SK-N-SH (cell line): ENCODE results near the gene COL4A5. TPM values are rescaled to one million over a fixed set of nuclear protein-coding genes. Genes with fewer than 3 reads are reported as not detected.

ENCODE experiments used
- CTCF ChIA-PET: fragments of 300-600, 350-600 bp; formaldehyde crosslinking; extraction: SDS; loops from one replicate; lab custom pipeline; 2021; lab: Yijun Ruan, JAX
- POLR2A ChIA-PET: fragments of 350-600 bp; sonication (Branson Sonifier 250); formaldehyde crosslinking; extraction: SDS; loops from one replicate; lab custom pipeline; 2020; ENCODE audit warnings: antibody characterized with exemption, inconsistent platforms; lab: Yijun Ruan, JAX
- DNase-seq: peaks from one replicate; pipeline ENCODE4 v3.0.0; 2012
- H2AFZ ChIP-seq: fragments of 200-600 bp; sonication (generic); 2 replicates; pipeline ENCODE4 v1.8.1; 2016; ENCODE audit warnings: antibody characterized with exemption, mild to moderate bottlenecking, low read depth
- H3F3A ChIP-seq: fragments of 200-600 bp; sonication (generic); replicated peaks from 2 replicates; pipeline ENCODE3; 2016; ENCODE audit warnings: antibody characterized with exemption, mild to moderate bottlenecking; ENCODE audit not compliant: insufficient read depth
- H3K27ac ChIP-seq, 2 experiments: fragments of 200-500 bp in 1 of 2; fragments of 200-600 bp in 1 of 2; sonication (Bioruptor generic) in 1 of 2; sonication (generic), shearing (Covaris generic) in 1 of 2; 2 replicates each; pipeline versions ENCODE4 v1.5.1 to v1.6.1; 2014 to 2016; ENCODE audit warnings: low read depth in 2 of 2, inconsistent platforms in 1 of 2, low read length in 1 of 2, mild to moderate bottlenecking in 1 of 2, mixed read lengths in 1 of 2
- H3K27me3 ChIP-seq: fragments of 200-600 bp; sonication (generic), shearing (Covaris generic); 2 replicates; pipeline ENCODE4 v1.6.1; 2016; ENCODE audit warnings: mixed run types; ENCODE audit not compliant: insufficient read depth
- H3K36me3 ChIP-seq, 2 experiments: fragments of 200-500 bp in 1 of 2; fragments of 200-600 bp in 1 of 2; sonication (Bioruptor generic) in 1 of 2; sonication (generic) in 1 of 2; replicated peaks in 1 of 2; 2 replicates each; pipeline versions ENCODE3 to v1.5.1; 2014 to 2016; ENCODE audit warnings: low read length in 1 of 2, mild to moderate bottlenecking in 1 of 2; ENCODE audit not compliant: insufficient read depth in 2 of 2, control insufficient read depth in 1 of 2
- H3K4me1 ChIP-seq, 2 experiments: fragments of 200-500 bp in 1 of 2; fragments of 200-600 bp in 1 of 2; sonication (Bioruptor generic) in 1 of 2; sonication (generic), shearing (Covaris generic) in 1 of 2; 2 replicates each; pipeline versions ENCODE4 v1.5.1 to v1.6.1; 2014 to 2016; ENCODE audit warnings: low read depth in 1 of 2, low read length in 1 of 2, mixed run types in 1 of 2; ENCODE audit not compliant: insufficient read depth in 2 of 2, control insufficient read depth in 1 of 2
- H3K4me2 ChIP-seq: fragments of 200-600 bp; sonication (generic), shearing (Covaris generic); 2 replicates; pipeline ENCODE4 v1.6.1; 2017; ENCODE audit warnings: mixed run types
- H3K4me3 ChIP-seq, 2 experiments: fragments of 200-500 bp in 1 of 2; fragments of 200-600 bp in 1 of 2; sonication (Bioruptor generic) in 1 of 2; sonication (generic), shearing (Covaris generic) in 1 of 2; 2 replicates each; pipeline versions ENCODE4 v1.5.1 to v1.8.1; 2014 to 2016; ENCODE audit warnings: low read depth in 2 of 2, inconsistent platforms in 1 of 2, low read length in 1 of 2, mild to moderate bottlenecking in 1 of 2, mixed read lengths in 1 of 2, moderate library complexity in 1 of 2
- H3K79me2 ChIP-seq: fragments of 200-600 bp; sonication (generic); 2 replicates; pipeline ENCODE4 v1.8.1; 2017; ENCODE audit warnings: mild to moderate bottlenecking; ENCODE audit not compliant: insufficient read depth
- H3K9ac ChIP-seq: fragments of 200-600 bp; sonication (generic); 2 replicates; pipeline ENCODE4 v1.6.1; 2017; ENCODE audit warnings: mixed run types
- H3K9me2 ChIP-seq: fragments of 200-600 bp; sonication (generic); 2 replicates; pipeline ENCODE4 v1.6.1; 2017; ENCODE audit warnings: mixed run types
- H3K9me3 ChIP-seq: fragments of 200-600 bp; sonication (generic); 2 replicates; pipeline ENCODE4 v1.6.1; 2017; ENCODE audit warnings: mixed run types, mild to moderate bottlenecking, moderate library complexity
- H4K20me1 ChIP-seq: fragments of 200-600 bp; sonication (generic); 2 replicates; pipeline ENCODE4 v1.6.1; 2017; ENCODE audit warnings: mild to moderate bottlenecking, mixed run types; ENCODE audit not compliant: insufficient read depth
- CHD2 ChIP-seq: fragments of 150-350 bp; IDR thresholded peaks from 2 replicates; pipeline ENCODE4 v1.6.1; 2018; ENCODE audit warnings: low read length; ENCODE audit not compliant: partially characterized antibody
- EP300 ChIP-seq, 2 experiments: IDR thresholded peaks; 2 replicates each; pipeline versions ENCODE4 v1.4.0 to v1.6.1; 2012; ENCODE audit warnings: borderline replicate concordance in 1 of 2, low read depth in 1 of 2, low read length in 1 of 2
- FOSL2 ChIP-seq: IDR thresholded peaks from 2 replicates; pipeline ENCODE4 v1.4.0; 2012; ENCODE audit warnings: low read depth, mild to moderate bottlenecking, moderate library complexity, borderline replicate concordance
- FOXJ3 ChIP-seq: sonication (generic); formaldehyde crosslinking; IDR thresholded peaks from 2 replicates; pipeline ENCODE4 v1.5.1; 2020; ENCODE audit warnings: mild to moderate bottlenecking, missing genetic modification reagents
- NRF1 ChIP-seq: IDR thresholded peaks from 2 replicates; pipeline ENCODE4 v1.6.1; 2012; ENCODE audit warnings: low read depth, mild to moderate bottlenecking, low read length
- RAD21 ChIP-seq: IDR thresholded peaks from 2 replicates; pipeline ENCODE4 v1.6.1; 2012; ENCODE audit warnings: mild to moderate bottlenecking, low read length
- RCOR1 ChIP-seq: fragments of 150-350 bp; IDR thresholded peaks from 2 replicates; pipeline ENCODE4 v1.6.1; 2017; ENCODE audit warnings: antibody characterized with exemption, low read length
- RFX5 ChIP-seq: IDR thresholded peaks from 2 replicates; pipeline ENCODE4 v1.6.1; 2012; ENCODE audit warnings: mild to moderate bottlenecking, improper control_type of control experiment, low read length
- SIN3A ChIP-seq: IDR thresholded peaks from 2 replicates; pipeline ENCODE4 v1.6.1; 2012; ENCODE audit warnings: low read depth, mild to moderate bottlenecking, low read length, moderate library complexity, borderline replicate concordance
- SMC3 ChIP-seq: IDR thresholded peaks from 2 replicates; pipeline ENCODE4 v1.6.1; 2012; ENCODE audit warnings: low read depth, low read length, improper control_type of control experiment
- TCF12 ChIP-seq: IDR thresholded peaks from 2 replicates; pipeline ENCODE4 v1.4.0; 2012
- TEAD4 ChIP-seq: IDR thresholded peaks from 2 replicates; pipeline ENCODE4 v1.4.0; 2012; ENCODE audit warnings: mild to moderate bottlenecking, borderline replicate concordance; ENCODE audit not compliant: insufficient read depth
- WGBS: methylation state at CpG from one replicate; pipeline ENCODE4 v1.1.6; 2017; ENCODE audit warnings: low lambda C conversion rate; 5-methylcytosine and 5-hydroxymethylcytosine counted together
- polyA plus RNA-seq, 3 experiments: library from polyadenylated mRNA; depleted of rRNA; stranded (reverse); fragments of >200 nt; gene quantifications; 2 replicates each; pipeline ENCODE4 v1.2.3, GENCODE V29; 2012
- TF ChIP-seq, protein P1 (sequence below): IDR thresholded peaks from 2 replicates; pipeline ENCODE4 v1.4.0; 2012; ENCODE audit warnings: low read depth

COL4A5 gene
- polyA plus RNA-seq, 1 of the 3 experiments (the other 2 are of a cell fraction) = 0.02 TPM

DNA sequence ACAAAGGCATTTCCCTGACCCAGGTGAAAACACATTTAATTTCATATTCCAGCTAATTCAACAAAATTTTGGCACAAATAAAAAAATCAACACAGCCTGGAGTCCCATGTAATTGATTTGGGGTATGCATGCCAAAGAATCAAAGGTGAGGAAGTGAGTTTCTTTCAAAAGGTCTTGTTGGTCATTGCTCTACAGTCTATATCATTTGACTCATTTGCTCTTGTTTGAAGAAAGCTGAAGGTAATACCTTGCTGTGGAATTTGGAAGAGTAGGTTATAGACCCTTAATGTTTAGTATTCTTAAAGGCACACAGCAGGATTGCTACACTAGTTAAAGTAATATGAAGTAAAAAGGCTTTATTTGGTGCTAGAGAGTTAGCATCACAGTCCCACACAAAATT is 26.9 kb upstream of the COL4A5 start:
- peaks cover 3% of the 10 kb centered on the region; the same call in 1 of the 2 replicates for H3K27me3 ChIP-seq
- no peak overlapping the region for H3K4me3 ChIP-seq
- TF ChIP-seq FOSL2 = no peak
- no peak for TF ChIP-seq TEAD4
- no peak for TF ChIP-seq CHD2
- no peak for TF ChIP-seq SIN3A
- TF ChIP-seq TCF12 = no peak
- no peak for TF ChIP-seq SMC3
- no peak for TF ChIP-seq RCOR1
- no peak overlapping the region for H3K4me2 ChIP-seq
- no peak for DNase-seq
- ChIA-PET CTCF (no interaction called here), POLR2A (no interaction called here)
- H3K27ac ChIP-seq = no peak overlapping the region
- H4K20me1 ChIP-seq = no peaks in the 10 kb centered on the region
- no peak overlapping the region for H2AFZ ChIP-seq
- no peaks in the 10 kb centered on the region for H3K9me2 ChIP-seq
- no peaks in the 10 kb centered on the region for H3K4me1 ChIP-seq
- no peaks in the 10 kb centered on the region for H3K36me3 ChIP-seq
- H3K9ac ChIP-seq = no peak overlapping the region
- no peaks in the 10 kb centered on the region for H3K79me2 ChIP-seq
- no peaks in the 10 kb centered on the region for H3F3A ChIP-seq
- no peaks in the 10 kb centered on the region for H3K9me3 ChIP-seq

DNA sequence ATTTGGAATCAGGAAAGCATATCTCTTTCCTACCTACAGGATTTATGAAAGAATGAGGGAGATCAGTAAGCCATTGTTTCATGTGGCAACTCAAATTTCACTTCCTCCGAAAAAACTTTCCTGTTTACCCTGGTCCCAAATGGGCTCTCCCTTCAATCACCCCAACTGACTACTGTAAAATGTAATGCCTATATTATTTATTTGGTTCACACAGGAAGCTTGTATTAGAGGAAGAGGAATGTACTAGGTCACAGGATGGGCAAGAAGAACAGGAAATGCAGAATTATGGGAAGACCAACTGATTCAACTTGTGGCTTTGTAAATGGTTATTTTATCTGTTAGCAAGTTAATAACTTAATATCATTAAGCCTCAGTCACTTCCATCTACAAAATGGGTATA is 24.5 kb upstream of the COL4A5 start:
- ChIA-PET POLR2A (no interaction called here), CTCF (no interaction called here)
- no peaks in the 10 kb centered on the region for H3K9me2 ChIP-seq
- no peak for TF ChIP-seq CHD2
- TF ChIP-seq FOXJ3 (CRISPR knock-in tag) = no peak
- TF ChIP-seq SMC3 = no peak
- no peak for TF ChIP-seq RFX5
- no peaks in the 10 kb centered on the region for H4K20me1 ChIP-seq
- H3K4me2 ChIP-seq = no peak overlapping the region
- H3F3A ChIP-seq = no peaks in the 10 kb centered on the region
- peaks cover under 1% of the 10 kb centered on the region; the same call in 1 of the 2 replicates for H3K27me3 ChIP-seq
- 24% methylated on average over 1 of the region's 1 CpG for WGBS
- H3K4me1 ChIP-seq = no peaks in the 10 kb centered on the region
- no peak overlapping the region for H3K4me3 ChIP-seq
- no peak overlapping the region for H3K27ac ChIP-seq
- H3K9me3 ChIP-seq = no peaks in the 10 kb centered on the region
- no peaks in the 10 kb centered on the region for H3K36me3 ChIP-seq
- no peak overlapping the region for H3K9ac ChIP-seq
- H2AFZ ChIP-seq = no peak overlapping the region
- DNase-seq = no peak
- no peaks in the 10 kb centered on the region for H3K79me2 ChIP-seq

DNA sequence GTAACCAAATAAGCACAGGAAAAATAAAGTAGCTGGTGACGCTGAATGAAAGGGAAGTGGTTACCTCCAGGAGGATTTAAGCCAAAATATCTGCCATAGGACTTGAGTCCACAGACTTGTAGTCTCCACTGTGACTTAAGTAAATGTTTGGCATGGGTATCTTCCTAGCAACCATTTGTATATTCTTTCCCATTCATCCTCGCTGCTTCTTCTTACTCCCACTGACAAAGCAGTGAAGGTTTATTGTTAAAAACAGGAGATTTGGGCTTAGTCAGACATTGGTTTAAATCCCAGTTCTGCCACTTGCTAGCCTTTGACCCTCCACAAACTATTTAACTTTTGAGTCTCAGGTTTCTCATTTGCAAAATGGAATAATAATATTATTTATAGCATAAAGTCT is 23.7 kb upstream of the COL4A5 start:
- CTCF ChIA-PET = no interaction called here
- Histone ChIP-seq H3K4me1 (no peaks in the 10 kb centered on the region), H3K9me2 (no peaks in the 10 kb centered on the region), H3K9me3 (no peaks in the 10 kb centered on the region), H3F3A (no peaks in the 10 kb centered on the region), H3K36me3 (no peaks in the 10 kb centered on the region), H3K79me2 (no peaks in the 10 kb centered on the region), H3K27me3 (peaks cover 8% of the 10 kb centered on the region; the same call in 1 of the 2 replicates), H3K9ac (no peak overlapping the region), H2AFZ (no peak overlapping the region), H4K20me1 (no peaks in the 10 kb centered on the region), H3K27ac (no peak overlapping the region), H3K4me3 (no peak overlapping the region), H3K4me2 (no peak overlapping the region)
- 11% methylated on average over 2 of the region's 2 CpGs for WGBS
- POLR2A ChIA-PET = no interaction called here
- TF ChIP-seq TEAD4 (no peak), NRF1 (no peak), EP300 (IDR thresholded peaks at IDR 0.05; ENCODE audit: borderline replicate concordance in 1 of 2, low read depth in 1 of 2, low read length in 1 of 2) (no peak), RAD21 (no peak)
- TF ChIP-seq, protein P1, sequence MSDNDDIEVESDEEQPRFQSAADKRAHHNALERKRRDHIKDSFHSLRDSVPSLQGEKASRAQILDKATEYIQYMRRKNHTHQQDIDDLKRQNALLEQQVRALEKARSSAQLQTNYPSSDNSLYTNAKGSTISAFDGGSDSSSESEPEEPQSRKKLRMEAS = no peak
- DNase-seq = no peak
